Measurements from ENCODE around the gene TSPAN5. TPM values are rescaled to one million over a fixed set of nuclear protein-coding genes. Genes with fewer than 3 reads are reported as not detected.

TSPAN5 gene
- total RNA-seq, 1 experiment from 2014 or later: 41.8 TPM

GRCh38 chr4:98482847-98483806 lies 175.3 kb downstream of the TSPAN5 start:
- ChIA-PET POLR2A (ENCODE audit: unreplicated experiment) (no interaction called here), CTCF (interaction anchor here (0.7 kb wide), 1 partner anchor 177 kb away, joined by 3 read pairs; no protein-coding TSS in a partner anchor)
- intact Hi-C loops (cut with micrococcal nuclease): loop anchor here (1.0 to 10.0 kb wide), 3 partner anchors 92 to 171 kb away; no protein-coding TSS in a partner anchor
- DNase-seq (peak; percentile 82), ATAC-seq (peak; percentile 68)
- H3K9me2 ChIP-seq (replicated peaks; ENCODE audit: low read length): no peaks in the 10 kb centered on the region
- peak overlapping the region; percentile 77 for H3K4me2 ChIP-seq (ENCODE audit: low read length)
- H3K4me1 ChIP-seq (ENCODE audit: insufficient read depth, low read length): peaks cover 61% of the 10 kb centered on the region
- no peaks in the 10 kb centered on the region for H3K27me3 ChIP-seq (ENCODE audit: low read length)
- H3K36me3 ChIP-seq (ENCODE audit: low read depth, low read length): peaks cover 7% of the 10 kb centered on the region; the same call in 1 of the 2 replicates
- H3K79me2 ChIP-seq (ENCODE audit: low read length): peaks cover 34% of the 10 kb centered on the region
- H3K27ac ChIP-seq (ENCODE audit: low read length): peak overlapping the region; percentile 97
- H3K9ac ChIP-seq (ENCODE audit: low read length): peak overlapping the region; percentile 80
- no peaks in the 10 kb centered on the region for H3F3A ChIP-seq (ENCODE audit: low read length, unreplicated experiment)
- BruUV-seq (replicated peaks): no TSS peak
- TF ChIP-seq EZH2 (IDR thresholded peaks at IDR 0.05; ENCODE audit: low read length, unreplicated experiment) (no peak), EZH2phosphoT487 (IDR thresholded peaks at IDR 0.05; ENCODE audit: borderline replicate concordance, low read length) (no peak), CTCF (conservative IDR thresholded peaks at IDR 0.05; ENCODE audit: low read depth, low read length) (no peak)
- no peaks in the 10 kb centered on the region for H4K20me1 ChIP-seq (ENCODE audit: low read length)
- no peaks in the 10 kb centered on the region for H3K9me3 ChIP-seq (ENCODE audit: low read length)
- peak overlapping the region; percentile 49 for H2AFZ ChIP-seq (ENCODE audit: low read length)
- peak overlapping the region; percentile 58 for H3K4me3 ChIP-seq (ENCODE audit: low read length)

- DNase-seq: no peak
- TF ChIP-seq EZH2 (IDR thresholded peaks at IDR 0.05; ENCODE audit: low read length, unreplicated experiment) (no peak), CTCF (conservative IDR thresholded peaks at IDR 0.05; ENCODE audit: low read depth, low read length) (no peak), EZH2phosphoT487 (IDR thresholded peaks at IDR 0.05; ENCODE audit: borderline replicate concordance, low read length) (no peak)
- peak overlapping the region; percentile 80 for H3K9ac ChIP-seq (ENCODE audit: low read length)
- H3F3A ChIP-seq (ENCODE audit: low read length, unreplicated experiment): no peaks in the 10 kb centered on the region
- H3K27ac ChIP-seq (ENCODE audit: low read length): peak overlapping the region; percentile 97
- peak overlapping the region; percentile 58 for H3K4me3 ChIP-seq (ENCODE audit: low read length)
- H3K79me2 ChIP-seq (ENCODE audit: low read length): peaks cover 36% of the 10 kb centered on the region
- H3K27me3 ChIP-seq (ENCODE audit: low read length): no peaks in the 10 kb centered on the region
- H2AFZ ChIP-seq (ENCODE audit: low read length): peak overlapping the region; percentile 49
- H3K4me2 ChIP-seq (ENCODE audit: low read length): peak overlapping the region; percentile 77
- H3K9me2 ChIP-seq (replicated peaks; ENCODE audit: low read length): no peaks in the 10 kb centered on the region
- ChIA-PET CTCF (no interaction called here), POLR2A (ENCODE audit: unreplicated experiment) (no interaction called here)
- no peak for ATAC-seq
- intact Hi-C loops (cut with micrococcal nuclease): loop anchor here (5.0 to 10.0 kb wide), 2 partner anchors 92 to 145 kb away; no protein-coding TSS in a partner anchor
- TSS peak; percentile 41 for BruUV-seq (replicated peaks)
- H3K9me3 ChIP-seq (ENCODE audit: low read length): no peaks in the 10 kb centered on the region
- peaks cover 8% of the 10 kb centered on the region; the same call in 1 of the 2 replicates for H3K36me3 ChIP-seq (ENCODE audit: low read depth, low read length)
- H4K20me1 ChIP-seq (ENCODE audit: low read length): no peaks in the 10 kb centered on the region
- H3K4me1 ChIP-seq (ENCODE audit: insufficient read depth, low read length): peaks cover 62% of the 10 kb centered on the region
Measured at GRCh38 chr4:98482503-98482846, 175.9 kb downstream of the TSPAN5 start.
